T-cell (primary cell): ENCODE data around the gene MRAP. TPM values are rescaled to one million over a fixed set of nuclear protein-coding genes. Genes with fewer than 3 reads are reported as not detected.

ENCODE experiments used
- total RNA-seq, 35 experiments: library from RNA in 6 of 35; stranded (reverse) in 6 of 35; fragments of 120-200 nt in 1 of 35; gene quantifications; one replicate each; pipeline versions ENCODE4 v1.2.1 to v1.2.4 and lab custom pipeline; 2013 to 2026

The MRAP gene
- total RNA-seq, 5 donors from 2014 or later (not counting 1 experiment from before 2014, with no cell fraction given): not detected

Other genes with a start within 250 kb of the MRAP start
- 1 to 10 TPM; 4.5 to 10.0 (median 9.5) TPM for gene MIS18A, start 19.8 kb upstream of the MRAP start, total RNA-seq
- gene URB1, start 94.2 kb downstream of the MRAP start, total RNA-seq: 10 to 100 TPM; 13.4 to 20.2 (median 18.9) TPM
- 10 to 100 TPM in 4 of 5 donors, 1 to 10 TPM in 1; 9.7 to 22.1 (median 18.0) TPM for gene EVA1C, start 113.9 kb downstream of the MRAP start, total RNA-seq